K562 (cell line): Measurements from ENCODE around the gene PPM1H. TPM values are rescaled to one million over a fixed set of nuclear protein-coding genes. Genes with fewer than 3 reads are reported as not detected.

ENCODE experiments used
- ATAC-seq: fragments of 200-7000 bp; cut with Tn5 transposase; 3 replicates; pipeline ENCODE4 v1.9.1; 2020; ENCODE audit warnings: moderate library complexity
- BruUV-seq: library from RNA; stranded (reverse); fragments of 400-500 nt; replicated peaks from 2 replicates; lab custom pipeline; 2021; lab: Mats Ljungman, UMichigan
- CTCF ChIA-PET: fragments of 300-600 bp; formaldehyde crosslinking; extraction: SDS; loops from one replicate; lab custom pipeline; 2021; ENCODE audit warnings: low intra/inter-chr PET ratio; lab: Yijun Ruan, JAX
- POLR2A ChIA-PET: fragments of 300-600, 350-650 bp; sonication (Branson Sonifier 250); formaldehyde crosslinking; extraction: SDS; loops from one replicate; lab custom pipeline; 2021; ENCODE audit warnings: antibody characterized with exemption, inconsistent platforms; lab: Yijun Ruan, JAX
- DNase-seq, 4 experiments: peaks; one replicate each; pipeline versions ENCODE4 v3.0.0 to v3.0.0-alpha.2; 2011 to 2018; ENCODE audit warnings: low spot score in 3 of 4, mixed read lengths in 3 of 4; ENCODE audit errors: extremely low read depth in 1 of 4
- FAIRE-seq: peaks from 2 replicates; lab custom pipeline; 2011; peaks lifted over from hg19 to GRCh38; lab: Jason Lieb, UNC
- H2AFZ ChIP-seq: 2 replicates; pipeline ENCODE4 v1.6.0; 2011; ENCODE audit warnings: low read depth, low read length, control low read depth, inconsistent platforms
- H3K27ac ChIP-seq: fragments of 200-600 bp; 3 replicates; pipeline ENCODE4 v1.8.0; 2011; ENCODE audit warnings: low read depth, mild to moderate bottlenecking, control low read depth, inconsistent platforms, low read length, moderate library complexity, mixed read lengths; ENCODE audit errors: extremely low read depth
- H3K27me3 ChIP-seq, 2 experiments: fragments of 300-600 bp in 1 of 2; 2 replicates in 1 of 2; 3 replicates in 1 of 2; pipeline versions ENCODE4 v1.6.0 to v1.8.0; 2011; ENCODE audit warnings: inconsistent platforms in 2 of 2, low read length in 2 of 2, mild to moderate bottlenecking in 1 of 2, mixed read lengths in 1 of 2, moderate library complexity in 1 of 2; ENCODE audit not compliant: control insufficient read depth in 2 of 2, insufficient read depth in 2 of 2
- H3K36me3 ChIP-seq: fragments of 300-600 bp; 3 replicates; pipeline ENCODE4 v1.8.0; 2011; ENCODE audit warnings: mild to moderate bottlenecking, low read length, inconsistent platforms; ENCODE audit not compliant: control insufficient read depth, insufficient read depth
- H3K4me1 ChIP-seq, 2 experiments: fragments of 200-600 bp in 1 of 2; replicated peaks in 1 of 2; 2 replicates in 1 of 2; 3 replicates in 1 of 2; pipeline versions ENCODE4 v1.5.1 to v1.8.0; 2011; ENCODE audit warnings: inconsistent platforms in 2 of 2, low read length in 2 of 2, mild to moderate bottlenecking in 1 of 2, mixed read lengths in 1 of 2, moderate library complexity in 1 of 2; ENCODE audit not compliant: control insufficient read depth in 2 of 2, insufficient read depth in 2 of 2
- H3K4me2 ChIP-seq: 2 replicates; pipeline ENCODE4 v1.6.1; 2011; ENCODE audit warnings: low read length, control low read depth, inconsistent platforms, mixed read lengths; ENCODE audit not compliant: insufficient read depth
- H3K4me3 ChIP-seq: fragments of 200-600 bp; sonication (generic), shearing (Covaris generic); 2 replicates; pipeline ENCODE4 v1.5.1; 2016; ENCODE audit warnings: control low read depth, inconsistent platforms
- H3K79me2 ChIP-seq: fragments of 200-600 bp; 3 replicates; pipeline ENCODE4 v1.8.0; 2011; ENCODE audit warnings: low read length, inconsistent platforms; ENCODE audit not compliant: control insufficient read depth, insufficient read depth
- H3K9ac ChIP-seq, 2 experiments: 2 replicates each; pipeline versions ENCODE4 v1.6.0 to v1.6.1; 2011; ENCODE audit warnings: low read depth in 2 of 2, low read length in 2 of 2, control low read depth in 1 of 2, inconsistent platforms in 1 of 2, mild to moderate bottlenecking in 1 of 2, mixed read lengths in 1 of 2; ENCODE audit not compliant: insufficient read depth in 1 of 2
- H3K9me1 ChIP-seq: one replicate; pipeline ENCODE4 v1.6.0; 2011; ENCODE audit warnings: inconsistent platforms, mild to moderate bottlenecking, low read length, moderate library complexity; ENCODE audit not compliant: control insufficient read depth, insufficient read depth
- H3K9me3 ChIP-seq: replicated peaks from 2 replicates; pipeline ENCODE4 v1.5.1; 2011; ENCODE audit warnings: low read depth, low read length, inconsistent platforms; ENCODE audit not compliant: control insufficient read depth, insufficient read depth
- H4K20me1 ChIP-seq: replicated peaks from 2 replicates; pipeline ENCODE4 v1.6.1; 2011; ENCODE audit warnings: low read length, inconsistent platforms, mixed read lengths; ENCODE audit not compliant: control insufficient read depth, insufficient read depth
- CCNT2 ChIP-seq: IDR thresholded peaks from 2 replicates; pipeline ENCODE4 v1.6.1; 2011; ENCODE audit warnings: borderline replicate concordance, low read depth, mild to moderate bottlenecking, moderate library complexity, mixed read lengths, low read length; ENCODE audit not compliant: insufficient read length; ENCODE audit errors: extremely low read depth
- HMG20B ChIP-seq: fragments of 250-450 bp; sonication (Bioruptor Pico); IDR thresholded peaks from 2 replicates; pipeline ENCODE4 v1.5.0; 2021; ENCODE audit warnings: mild to moderate bottlenecking
- MECOM ChIP-seq: fragments of 250-450 bp; sonication (Bioruptor Pico); IDR thresholded peaks from 2 replicates; pipeline ENCODE4 v1.8.0; 2022; ENCODE audit warnings: inconsistent platforms
- SOX6 ChIP-seq: fragments of 450-650 bp; IDR thresholded peaks from 2 replicates; pipeline ENCODE4 v1.6.1; 2014; ENCODE audit warnings: mild to moderate bottlenecking
- SRSF7 ChIP-seq: fragments of 200-400 bp; formaldehyde crosslinking; optimal IDR thresholded peaks from 2 replicates; pipeline ENCODE3; 2017; ENCODE audit warnings: mild to moderate bottlenecking, low read depth, low read length
- ZNF277 ChIP-seq: fragments of 250-450 bp; sonication (Bioruptor Pico); IDR thresholded peaks from 2 replicates; pipeline ENCODE4 v1.8.0; 2022; ENCODE audit warnings: inconsistent platforms, mild to moderate bottlenecking, moderate library complexity, borderline replicate concordance
- ZNF3 ChIP-seq: fragments of 250-450 bp; sonication (Bioruptor Pico); IDR thresholded peaks from 2 replicates; pipeline ENCODE4 v1.5.0; 2021; ENCODE audit warnings: mild to moderate bottlenecking, moderate library complexity
- ZNF445 ChIP-seq: fragments of 250-450 bp; sonication (Bioruptor Pico); IDR thresholded peaks from 2 replicates; pipeline ENCODE4 v1.4.0; 2020; ENCODE audit warnings: low read depth, mild to moderate bottlenecking, moderate library complexity
- WGBS: fragments of 100-300 bp; shearing (Covaris generic); methylation state at CpG from one replicate; pipeline ENCODE4 v1.1.6; 2016; ENCODE audit warnings: low coverage, mixed read lengths; ENCODE audit not compliant: insufficient coverage; ENCODE audit errors: missing lambda C conversion rate; 5-methylcytosine and 5-hydroxymethylcytosine counted together
- in situ Hi-C: fragments of 300-500 bp; cut with MboI; formaldehyde crosslinking; loops from 4 replicates; pipeline ENCODE4 v1.15.0; 2018; ENCODE audit warnings: inconsistent platforms, mixed read lengths
- intact Hi-C: fragments of 100-400 bp; cut with micrococcal nuclease; formaldehyde crosslinking; loops from 2 replicates; pipeline ENCODE4 v1.14.2; 2022
- polyA plus RNA-seq, 8 experiments: library from polyadenylated mRNA; depleted of rRNA in 4 of 8; stranded (reverse) in 5 of 8; unstranded in 3 of 8; fragments of >200 nt; fragmentation: Nextera tagmentation in 2 of 8; fragmentation: Illumina TruSeq in 1 of 8; extraction: Ambion mirVana in 2 of 8; extraction: Trizol in 1 of 8; gene quantifications; 2 replicates each; pipeline versions ENCODE4 v1.2.1 to v1.2.3, GENCODE V29; 2011 to 2014; ENCODE audit warnings: inconsistent platforms in 1 of 8, missing spikeins in 1 of 8
- total RNA-seq, 7 experiments: library from RNA; depleted of rRNA in 6 of 7; stranded (reverse); fragments of >200 nt in 6 of 7; fragmentation: Illumina TruSeq in 2 of 7; extraction: Trizol in 2 of 7; gene quantifications; 2 replicates each; pipeline versions ENCODE4 v1.2.1 to v1.2.3, GENCODE V29; 2011 to 2021; ENCODE audit warnings: low replicate concordance in 1 of 7

The PPM1H gene
- total and polyA plus RNA-seq, 9 of the 15 experiments (the other 6 are each of a cell fraction or from before 2014, with no cell fraction given) = 5.3 to 29.3 (median 11.3) TPM

DNA sequence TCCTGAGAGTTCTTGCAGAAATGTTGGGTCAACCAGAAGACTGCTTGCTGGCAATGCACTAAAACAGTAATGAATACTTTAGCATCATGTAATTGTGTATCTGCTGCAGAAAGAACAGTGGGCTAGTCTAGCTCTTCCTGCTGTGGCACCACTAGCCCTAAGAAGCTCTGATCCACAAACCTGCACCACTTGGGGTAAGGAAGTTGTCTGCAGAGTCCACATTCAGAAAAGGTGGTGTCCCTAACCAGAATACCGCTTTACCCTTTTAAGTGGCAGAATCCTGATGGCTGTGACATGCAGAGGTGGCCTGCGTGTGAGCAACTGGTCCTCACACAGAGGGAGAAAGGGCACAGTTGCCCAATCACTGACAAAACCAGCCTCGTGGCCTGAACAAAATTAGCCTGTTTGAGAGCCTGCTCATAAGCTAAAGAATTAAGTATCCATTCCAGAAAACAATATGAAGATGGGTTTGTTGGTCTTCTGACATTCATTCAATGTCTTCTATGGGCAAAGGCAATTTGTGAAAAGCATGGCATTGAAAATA is 165.8 kb downstream of the PPM1H start:
- no peak overlapping the region for H3K27ac ChIP-seq
- H3K9me3 ChIP-seq = no peaks in the 10 kb centered on the region
- no peak overlapping the region for H3K4me3 ChIP-seq
- peaks cover 0 to 3% of the 10 kb centered on the region in 2 experiments; a peak in 1 of 5 replicates for H3K27me3 ChIP-seq
- ATAC-seq (no peak), FAIRE-seq (no peak), DNase-seq (no peak)
- 63% methylated on average over 3 of the region's 3 CpGs for WGBS
- H3K9ac ChIP-seq = no peak overlapping the region
- no peaks in the 10 kb centered on the region for H3K9me1 ChIP-seq
- no TSS peak for BruUV-seq
- POLR2A ChIA-PET = interaction anchor here (1.1 kb wide), 1 partner anchor 9 kb away, joined by 3 read pairs; no protein-coding TSS in a partner anchor
- H3K4me1 ChIP-seq = no peaks in the 10 kb centered on the region; a peak in 1 of 5 replicates
- no peaks in the 10 kb centered on the region for H4K20me1 ChIP-seq
- H3K79me2 ChIP-seq = no peaks in the 10 kb centered on the region
- H3K36me3 ChIP-seq = no peaks in the 10 kb centered on the region
- CTCF ChIA-PET = no interaction called here
- intact Hi-C loops = no loop called here
- H2AFZ ChIP-seq = no peak overlapping the region
- H3K4me2 ChIP-seq = no peak overlapping the region
- no peak for TF ChIP-seq ZNF445 (CRISPR knock-in tag)
- no peak for TF ChIP-seq MECOM (CRISPR knock-in tag)
- TF ChIP-seq SRSF7 = no peak
- TF ChIP-seq HMG20B (CRISPR knock-in tag) = no peak
- no peak for TF ChIP-seq SOX6
- no peak for TF ChIP-seq ZNF277
- no peak for TF ChIP-seq ZNF3 (CRISPR knock-in tag)
- TF ChIP-seq CCNT2 = no peak
- TF ChIP-seq, all 486 proteins: peak for 0
- in situ Hi-C loops = no loop called here
